GDM1 (cell line): ENCODE measurements around the gene POLR3B.

Experiments used
- DNase-seq: peaks from one replicate; lab custom pipeline; 2025; lab: John Stamatoyannopoulos, UW

POLR3B gene

GRCh38 chr12:106415134-106415533 is 57.6 kb downstream of the POLR3B start:
- no peak for DNase-seq

DNA sequence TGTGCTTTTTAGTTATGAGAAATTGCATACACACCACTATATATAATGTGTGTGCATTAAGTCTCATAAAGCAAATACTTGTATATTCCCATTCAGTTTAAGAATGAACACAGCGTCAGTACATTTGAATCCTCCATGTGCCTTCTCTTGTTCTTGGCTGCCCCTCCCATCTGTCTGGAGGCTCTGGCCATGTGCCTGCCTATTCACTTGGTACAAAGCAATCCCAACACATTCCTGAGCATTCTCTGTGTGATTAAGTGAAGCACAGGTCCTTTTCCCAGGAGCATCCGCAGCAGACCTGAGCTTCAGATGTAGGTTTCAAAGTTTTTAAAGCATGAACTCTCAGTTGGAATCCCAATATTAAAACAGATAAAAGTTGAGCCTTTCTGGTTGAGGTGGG is 58.7 kb downstream of the POLR3B start:
- DNase-seq: no peak

GRCh38 chr12:106417926-106418910 is 60.7 kb downstream of the POLR3B start:
- DNase-seq: no peak

DNA sequence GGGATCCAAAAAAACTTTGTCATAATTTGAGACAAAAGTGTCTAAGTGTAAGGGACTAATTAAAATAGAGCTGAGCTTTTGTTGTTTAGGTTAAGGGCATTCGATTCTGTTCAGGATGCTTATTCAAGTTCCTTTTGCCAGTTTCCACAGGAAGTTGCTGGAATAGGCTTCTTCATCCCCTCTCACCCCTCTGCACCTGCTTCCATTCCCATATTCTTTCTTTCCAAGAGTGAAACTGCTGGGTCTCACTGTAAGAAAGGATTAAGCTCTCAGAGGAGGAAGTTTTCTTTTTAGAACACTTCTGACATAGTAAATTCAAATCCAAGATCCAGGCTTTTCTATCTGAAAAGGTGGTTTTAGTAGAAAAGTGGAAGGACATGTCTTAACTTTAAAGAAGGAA is 61.4 kb downstream of the POLR3B start:
- DNase-seq: no peak

DNA sequence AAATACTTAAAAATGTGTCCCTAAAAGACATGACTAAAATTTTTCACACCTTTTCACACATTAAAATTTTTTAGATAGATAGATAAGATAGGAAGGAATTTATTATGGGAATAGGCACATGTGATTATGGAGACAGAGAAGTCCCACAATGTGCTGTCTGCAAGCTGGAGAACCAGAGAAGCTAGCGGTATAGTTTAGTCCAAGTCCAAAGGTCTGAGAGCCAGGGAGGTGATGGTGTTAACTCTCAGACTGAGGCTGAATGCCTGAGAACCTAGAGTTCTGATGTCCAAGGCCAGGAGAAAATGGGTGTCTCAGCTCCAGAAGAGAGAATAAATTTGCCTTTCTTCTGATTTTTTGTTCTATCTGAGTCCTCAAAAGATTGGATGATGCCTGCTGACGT is 65.7 kb downstream of the POLR3B start:
- DNase-seq: no peak

DNA sequence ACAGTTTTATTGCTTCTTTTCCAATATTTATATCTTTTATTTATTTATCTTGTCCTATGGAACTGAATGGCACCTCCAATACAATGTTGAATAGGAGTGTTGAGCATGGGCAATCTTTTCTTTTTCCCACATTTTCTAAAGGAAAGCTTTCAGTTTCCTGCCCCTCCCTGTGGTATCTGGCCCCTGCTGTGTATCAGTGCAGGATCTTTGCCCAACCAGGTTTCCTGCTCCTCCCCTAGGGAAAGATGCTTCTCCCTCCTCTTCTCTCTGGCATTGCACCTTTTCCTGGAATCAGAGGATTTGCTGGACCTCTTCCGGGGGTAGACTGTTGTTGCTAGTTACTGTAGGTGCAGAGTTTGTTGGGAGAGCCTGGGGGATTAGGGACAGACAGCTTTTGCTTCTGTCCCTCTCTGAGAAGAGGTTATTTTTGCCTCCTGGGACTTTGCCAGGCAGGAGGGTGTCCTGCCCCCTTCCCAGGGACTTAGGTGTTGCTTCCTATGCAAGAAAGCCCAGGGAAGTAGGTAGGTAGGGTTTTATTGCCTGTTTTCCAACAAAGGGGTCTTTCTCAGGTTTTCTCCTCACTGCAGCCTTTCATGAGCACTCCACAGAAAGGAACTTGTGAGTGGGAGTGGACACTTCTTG is 67.6 kb downstream of the POLR3B start:
- DNase-seq: no peak

DNA sequence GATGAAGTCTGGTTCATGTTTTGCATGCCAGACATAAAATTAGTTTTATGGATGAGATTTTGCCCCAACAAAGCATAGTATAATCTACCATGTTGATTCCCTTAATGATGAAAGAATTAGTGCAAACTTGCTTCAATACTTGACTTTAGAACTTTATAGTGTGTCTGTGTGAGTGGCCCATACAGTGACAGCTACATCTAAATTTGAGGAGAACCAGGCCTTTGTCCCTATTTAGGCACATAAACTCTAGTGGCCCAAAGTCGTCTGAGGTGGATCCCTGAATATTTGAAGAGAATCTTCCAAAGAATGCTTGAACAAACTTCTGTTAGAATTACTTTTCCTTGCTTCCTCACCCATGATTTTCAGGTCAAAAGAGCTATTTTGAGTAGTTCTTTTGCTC is 70.4 kb downstream of the POLR3B start:
- DNase-seq: no peak

- DNase-seq: no peak
Observed at GRCh38 chr12:106428384-106428783, 70.8 kb downstream of the POLR3B start.

- DNase-seq: no peak
Observed at GRCh38 chr12:106429043-106429552, 71.5 kb downstream of the POLR3B start.

DNA sequence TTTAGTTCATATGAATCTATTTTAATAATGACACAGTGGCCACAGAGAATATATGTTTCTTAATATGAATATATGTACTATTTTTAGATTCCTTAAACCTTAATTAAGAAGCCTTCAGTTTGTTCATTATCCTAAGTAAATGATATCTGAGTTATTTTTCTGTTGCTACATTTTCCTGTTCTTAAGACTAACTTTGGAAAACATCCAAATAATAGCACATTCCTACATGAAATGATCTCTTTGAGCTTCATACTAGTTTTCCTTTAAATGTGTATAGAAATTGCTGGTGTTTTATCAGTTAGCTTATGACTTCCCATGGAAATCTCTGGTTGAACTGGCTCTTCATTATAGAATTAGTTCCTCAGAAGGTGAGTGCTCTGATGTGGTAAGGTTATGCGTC is 72.1 kb downstream of the POLR3B start:
- DNase-seq: no peak

GRCh38 chr12:106431839-106432411 is 74.4 kb downstream of the POLR3B start:
- no peak for DNase-seq

- DNase-seq: no peak
Observed at GRCh38 chr12:106433055-106433454, 75.5 kb downstream of the POLR3B start.

DNA sequence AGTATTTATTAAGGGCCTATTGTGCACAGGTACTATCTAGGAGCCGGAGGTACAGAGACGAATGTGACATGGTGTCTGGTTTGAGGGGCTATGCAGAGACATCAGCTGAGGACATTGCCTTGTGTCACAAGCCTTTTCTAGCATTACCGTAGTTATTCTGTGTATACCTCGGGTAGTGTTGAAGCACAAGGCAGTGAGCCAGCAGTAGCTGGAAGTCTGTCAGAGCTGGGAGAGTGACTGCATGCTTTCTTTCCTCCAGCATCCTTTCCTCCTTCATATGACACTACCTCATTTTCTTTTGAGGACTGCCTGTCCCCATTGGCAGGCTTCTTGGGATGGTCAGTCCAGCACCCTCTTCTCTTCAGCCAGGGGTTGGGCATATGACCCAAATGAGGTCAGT is 77.0 kb downstream of the POLR3B start:
- DNase-seq: no peak

- DNase-seq: no peak
Observed at GRCh38 chr12:106436164-106436563, 78.6 kb downstream of the POLR3B start.

DNA sequence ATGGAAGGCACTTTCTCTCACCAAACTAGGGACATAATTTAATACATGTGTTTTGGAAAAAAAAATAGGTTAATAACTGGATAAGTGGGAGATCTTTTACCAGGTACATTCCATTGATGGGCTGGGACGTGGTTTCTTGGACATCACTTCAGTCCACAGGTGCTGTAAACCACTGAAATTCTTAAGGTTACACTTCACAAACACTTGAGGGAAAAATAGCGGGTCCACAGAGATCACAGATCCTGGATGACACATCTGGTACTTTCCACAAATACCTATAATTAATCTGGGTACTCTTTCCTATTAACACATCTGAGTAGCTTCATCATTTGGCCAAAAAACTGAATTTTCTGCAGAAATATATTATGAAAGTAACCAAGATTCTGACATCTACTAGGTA is 85.0 kb downstream of the POLR3B start:
- no peak for DNase-seq

DNA sequence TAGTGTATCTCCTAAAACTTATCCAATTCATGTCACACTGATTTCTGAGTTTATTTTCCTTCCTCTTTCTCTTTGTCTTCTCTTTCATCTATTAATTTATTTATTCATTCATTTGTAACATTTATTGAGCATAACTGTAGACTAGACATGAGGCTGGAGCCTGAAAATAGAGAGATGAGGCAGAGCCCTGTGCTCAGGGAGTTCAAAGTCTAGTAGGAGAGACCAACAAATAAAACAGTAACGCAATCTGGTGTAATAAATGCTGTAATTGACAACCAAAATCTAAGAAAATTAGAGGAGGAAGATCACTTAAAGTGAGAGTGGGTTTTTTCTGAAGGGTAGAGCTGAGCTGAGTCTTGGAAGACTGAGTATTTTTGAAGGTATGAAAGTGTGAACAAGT is 87.5 kb downstream of the POLR3B start:
- no peak for DNase-seq

- DNase-seq: no peak
Observed at GRCh38 chr12:106445959-106446358, 88.4 kb downstream of the POLR3B start.

DNA sequence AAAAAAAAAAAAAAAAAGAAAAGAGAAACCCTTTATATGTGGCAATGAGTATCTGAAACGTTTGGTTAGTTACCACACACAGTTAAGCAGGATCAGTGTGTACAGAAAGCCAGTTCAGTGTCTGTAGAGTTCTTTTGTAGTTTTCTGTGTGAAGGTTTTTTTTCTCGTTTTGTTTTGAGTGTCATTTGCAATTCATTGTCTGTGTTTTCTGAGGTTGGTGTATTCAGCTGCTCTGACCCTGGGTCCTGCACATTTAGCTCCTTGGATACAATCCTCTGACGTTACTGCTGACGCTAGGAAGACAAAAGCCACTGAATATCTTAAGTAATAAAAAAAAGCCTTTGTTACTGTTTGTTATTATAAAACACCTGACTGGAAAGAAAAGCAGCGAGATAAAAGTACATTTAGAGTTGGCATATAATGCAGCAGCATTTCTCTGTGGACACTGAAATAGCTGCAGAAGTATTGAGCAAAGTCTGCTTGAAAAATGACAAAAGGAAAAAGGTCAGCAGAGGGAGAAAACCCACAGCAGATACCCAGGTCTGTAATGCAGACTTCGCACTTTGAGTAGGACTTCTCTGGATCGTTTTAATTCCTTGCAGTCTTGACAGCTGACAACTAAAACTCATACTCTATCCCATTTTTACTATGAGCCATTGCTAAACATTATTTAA is 89.0 kb downstream of the POLR3B start:
- no peak for DNase-seq

DNA sequence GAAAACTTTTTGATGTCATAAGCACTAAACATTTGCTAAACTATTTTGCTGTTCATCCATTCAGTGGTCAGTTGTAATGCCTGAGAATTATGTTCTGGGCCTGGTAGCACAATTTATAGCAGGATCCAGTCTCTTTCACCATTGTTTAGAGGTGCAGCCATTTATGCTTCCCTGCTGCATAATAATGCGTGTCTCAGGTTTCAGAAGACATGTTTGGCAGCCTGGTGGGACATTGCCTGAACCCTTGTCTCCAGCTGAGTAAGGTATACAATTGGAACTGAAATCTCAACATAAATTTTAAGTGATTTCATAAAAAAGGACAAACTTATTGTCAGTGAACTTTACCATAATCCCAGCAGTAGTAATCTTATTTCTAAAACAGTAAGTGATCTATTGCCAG is 94.8 kb downstream of the POLR3B start:
- no peak for DNase-seq

GRCh38 chr12:106455111-106455510 is 97.6 kb downstream of the POLR3B start:
- DNase-seq: no peak

- no peak for DNase-seq
Observed at GRCh38 chr12:106459124-106459523, 101.6 kb downstream of the POLR3B start.

DNA sequence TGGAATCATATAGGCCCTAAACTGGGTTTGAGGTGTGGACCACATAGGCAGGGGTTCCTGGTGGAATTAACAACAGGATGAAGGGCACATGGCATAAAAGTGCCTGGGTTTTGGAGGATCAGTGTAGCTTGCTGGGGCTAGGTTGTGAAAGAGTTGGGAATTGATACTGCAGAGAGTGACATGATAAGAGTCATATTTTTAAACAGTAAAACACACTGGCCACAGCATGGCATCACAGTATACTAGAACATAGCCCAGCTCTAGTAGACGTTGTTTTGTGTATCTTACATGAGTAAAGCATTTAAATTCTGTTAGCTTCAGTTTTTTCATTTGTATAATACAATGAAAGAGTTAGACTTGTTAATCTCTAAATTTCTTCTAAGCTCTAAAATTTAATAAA is 102.0 kb downstream of the POLR3B start:
- no peak for DNase-seq
